GM13977 (cell line): ENCODE results near the gene SLX4IP.

ENCODE experiments used
- DNase-seq: peaks from one replicate; pipeline ENCODE4 v3.0.0; 2012; ENCODE audit warnings: low spot score
- in situ Hi-C: fragments of 300-500 bp; cut with MboI; formaldehyde crosslinking; loops from one replicate; pipeline ENCODE4 v1.12.0; 2022; ENCODE audit warnings: low sequenced_read_pairs, low pct_unique_long_range_greater_than_20kb, mixed read lengths, inconsistent platforms; ENCODE audit not compliant: unreplicated experiment
- TF ChIP-seq, protein P1 (sequence below): IDR thresholded peaks from 2 replicates; pipeline ENCODE4 v1.5.1; 2012; ENCODE audit warnings: mild to moderate bottlenecking, control low read depth; ENCODE audit not compliant: insufficient read depth; ENCODE audit errors: extremely low read depth, missing control alignments

Gene SLX4IP

DNA sequence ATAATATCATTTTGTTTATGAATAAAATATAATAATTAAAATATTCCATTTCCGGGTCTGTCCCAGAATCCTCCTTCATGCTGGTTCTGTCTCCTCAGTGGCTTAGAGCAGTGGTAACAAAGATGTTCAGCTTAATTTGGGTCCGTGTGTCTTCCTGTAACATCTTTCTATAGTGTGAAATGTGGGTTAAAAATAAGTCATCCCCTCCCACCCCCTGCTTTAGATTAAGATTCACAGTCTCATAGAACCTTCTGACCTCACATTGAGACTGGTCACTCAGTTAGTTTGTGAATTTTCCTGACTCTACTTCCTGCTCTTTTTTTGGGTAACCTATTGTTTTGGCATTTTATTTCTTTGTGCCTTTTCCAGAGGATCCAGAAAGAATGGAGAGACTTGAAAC, 55.2 kb downstream of the SLX4IP start:
- TF ChIP-seq, protein P1, sequence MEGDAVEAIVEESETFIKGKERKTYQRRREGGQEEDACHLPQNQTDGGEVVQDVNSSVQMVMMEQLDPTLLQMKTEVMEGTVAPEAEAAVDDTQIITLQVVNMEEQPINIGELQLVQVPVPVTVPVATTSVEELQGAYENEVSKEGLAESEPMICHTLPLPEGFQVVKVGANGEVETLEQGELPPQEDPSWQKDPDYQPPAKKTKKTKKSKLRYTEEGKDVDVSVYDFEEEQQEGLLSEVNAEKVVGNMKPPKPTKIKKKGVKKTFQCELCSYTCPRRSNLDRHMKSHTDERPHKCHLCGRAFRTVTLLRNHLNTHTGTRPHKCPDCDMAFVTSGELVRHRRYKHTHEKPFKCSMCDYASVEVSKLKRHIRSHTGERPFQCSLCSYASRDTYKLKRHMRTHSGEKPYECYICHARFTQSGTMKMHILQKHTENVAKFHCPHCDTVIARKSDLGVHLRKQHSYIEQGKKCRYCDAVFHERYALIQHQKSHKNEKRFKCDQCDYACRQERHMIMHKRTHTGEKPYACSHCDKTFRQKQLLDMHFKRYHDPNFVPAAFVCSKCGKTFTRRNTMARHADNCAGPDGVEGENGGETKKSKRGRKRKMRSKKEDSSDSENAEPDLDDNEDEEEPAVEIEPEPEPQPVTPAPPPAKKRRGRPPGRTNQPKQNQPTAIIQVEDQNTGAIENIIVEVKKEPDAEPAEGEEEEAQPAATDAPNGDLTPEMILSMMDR = no peak
- in situ Hi-C loops = no loop called here

DNA sequence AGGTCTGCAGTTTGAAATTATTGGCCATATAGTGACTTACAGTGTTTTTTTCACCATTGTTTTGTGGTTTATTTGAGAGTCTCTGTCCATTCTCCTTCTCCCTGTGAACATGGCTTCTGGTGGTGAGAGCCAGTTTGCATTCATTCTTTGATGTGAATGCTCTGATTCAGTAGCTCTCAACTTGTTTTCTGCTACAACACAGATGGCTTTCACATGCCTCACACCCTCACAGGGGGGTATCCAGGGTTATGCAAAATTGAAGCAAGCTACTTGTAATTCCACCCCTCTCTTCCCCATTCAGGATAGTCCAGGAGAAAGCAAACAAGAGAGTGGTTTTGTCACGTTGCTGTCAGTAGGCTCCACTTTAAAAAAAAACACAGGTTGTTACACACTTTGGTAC, 55.6 kb downstream of the SLX4IP start:
- in situ Hi-C loops = no loop called here
- no peak for DNase-seq
- TF ChIP-seq, protein P1 = no peak

More for the DNA sequence above, 55.2 kb downstream of the SLX4IP start:
- DNase-seq = no peak

DNA sequence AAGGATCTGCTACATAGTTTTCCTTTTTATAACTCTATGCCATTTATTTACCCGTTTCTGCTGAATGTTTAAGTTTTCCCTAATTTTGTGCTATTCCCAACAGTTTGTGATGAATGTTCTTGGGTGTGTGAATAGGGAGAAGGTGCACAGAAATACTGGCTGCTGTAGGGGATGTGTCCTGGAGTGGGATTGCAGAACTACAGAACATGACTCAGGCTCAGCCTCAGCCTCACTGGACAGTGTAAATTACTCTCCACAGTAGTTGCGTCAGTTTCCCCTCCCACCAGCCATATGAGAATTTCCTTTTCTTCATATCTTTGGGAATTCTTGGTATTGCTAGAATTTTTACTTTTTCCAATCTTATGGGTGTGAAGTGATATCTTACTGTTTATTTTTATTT, 57.0 kb downstream of the SLX4IP start:
- no peak for DNase-seq
- in situ Hi-C loops = no loop called here
- TF ChIP-seq, protein P1 = no peak

DNA sequence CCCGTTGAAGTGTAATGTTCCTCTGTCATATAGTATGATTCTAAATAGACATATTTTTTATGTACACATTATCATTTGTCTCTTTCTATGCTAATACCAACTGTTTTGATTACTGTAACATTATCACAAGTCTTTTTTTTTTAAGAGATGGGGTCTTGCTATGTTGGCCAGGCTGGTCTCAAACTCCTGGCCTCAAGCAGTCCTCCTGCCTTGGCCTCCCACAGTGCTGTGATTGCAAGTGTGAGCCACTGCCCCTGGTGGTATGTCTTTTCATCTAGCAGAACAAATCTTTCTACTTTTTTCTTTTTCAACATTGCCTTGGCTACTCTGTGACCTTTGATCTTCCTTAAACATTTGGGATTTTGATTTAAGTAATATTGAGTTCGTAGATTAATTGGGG, 57.7 kb downstream of the SLX4IP start:
- in situ Hi-C loops = no loop called here
- TF ChIP-seq, protein P1 = no peak

DNA sequence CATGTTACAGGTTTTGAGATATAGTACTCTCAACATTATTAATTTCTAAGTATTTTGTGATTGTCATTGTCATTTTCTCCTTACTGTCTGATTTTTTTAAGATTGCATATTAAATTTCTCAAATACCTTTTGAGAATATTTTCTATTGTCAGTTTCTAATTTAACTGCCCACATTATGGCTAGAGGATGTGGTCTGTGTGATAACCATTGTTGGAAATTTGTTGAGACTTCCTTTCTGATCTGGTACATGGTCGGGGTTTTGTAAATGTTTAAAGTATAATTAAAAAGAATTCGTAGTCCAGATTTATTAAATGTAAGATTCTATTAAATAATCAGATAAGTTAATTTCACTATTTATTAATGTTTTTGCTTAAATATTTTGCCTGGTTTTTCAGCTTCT, 60.1 kb downstream of the SLX4IP start:
- TF ChIP-seq, protein P1 = no peak
- in situ Hi-C loops = no loop called here
- DNase-seq = no peak

More for the DNA sequence above, 57.7 kb downstream of the SLX4IP start:
- no peak for DNase-seq

DNA sequence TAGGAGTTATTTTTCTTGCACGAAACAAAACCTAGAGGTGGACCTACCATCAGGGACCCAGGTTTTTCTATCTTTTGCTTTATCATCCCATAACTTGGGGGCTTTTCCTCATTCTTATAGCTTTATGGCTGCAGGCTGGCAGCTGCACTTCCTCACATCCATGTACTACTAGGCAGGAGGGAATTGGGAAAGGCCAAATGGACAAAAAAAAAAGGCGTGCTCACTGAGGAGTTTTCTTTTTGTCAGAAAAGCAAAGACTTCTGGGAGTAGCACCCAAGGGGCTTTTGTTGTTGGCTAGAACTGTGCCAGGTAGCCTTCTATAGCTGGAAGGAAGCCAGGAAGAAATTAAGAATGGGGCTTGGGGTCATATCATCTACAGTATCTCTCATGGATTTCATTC, 61.4 kb downstream of the SLX4IP start:
- in situ Hi-C loops = no loop called here
- no peak for DNase-seq
- TF ChIP-seq, protein P1 = no peak

DNA sequence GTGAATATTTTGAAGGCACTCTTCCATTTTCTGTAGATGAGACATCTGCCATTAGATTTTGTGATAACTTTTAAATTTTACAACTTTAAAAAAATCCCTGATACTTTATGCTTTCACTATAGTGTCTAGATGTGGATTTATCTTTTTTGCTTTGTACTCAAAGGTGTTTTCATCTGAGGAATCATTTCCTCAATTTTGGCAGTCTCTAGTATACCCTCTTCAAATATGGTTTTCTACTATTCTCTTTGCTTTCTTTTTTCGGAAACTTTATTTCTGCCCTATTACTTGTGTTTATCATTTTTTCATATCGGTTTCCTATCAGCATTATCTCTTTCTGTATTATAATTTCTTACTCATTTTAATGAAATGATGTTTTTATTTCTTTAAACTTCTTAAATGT, 62.2 kb downstream of the SLX4IP start:
- in situ Hi-C loops = no loop called here
- TF ChIP-seq, protein P1 = no peak
- DNase-seq = no peak
